ENCODE results near the gene PTPN3.

The PTPN3 gene

DNA sequence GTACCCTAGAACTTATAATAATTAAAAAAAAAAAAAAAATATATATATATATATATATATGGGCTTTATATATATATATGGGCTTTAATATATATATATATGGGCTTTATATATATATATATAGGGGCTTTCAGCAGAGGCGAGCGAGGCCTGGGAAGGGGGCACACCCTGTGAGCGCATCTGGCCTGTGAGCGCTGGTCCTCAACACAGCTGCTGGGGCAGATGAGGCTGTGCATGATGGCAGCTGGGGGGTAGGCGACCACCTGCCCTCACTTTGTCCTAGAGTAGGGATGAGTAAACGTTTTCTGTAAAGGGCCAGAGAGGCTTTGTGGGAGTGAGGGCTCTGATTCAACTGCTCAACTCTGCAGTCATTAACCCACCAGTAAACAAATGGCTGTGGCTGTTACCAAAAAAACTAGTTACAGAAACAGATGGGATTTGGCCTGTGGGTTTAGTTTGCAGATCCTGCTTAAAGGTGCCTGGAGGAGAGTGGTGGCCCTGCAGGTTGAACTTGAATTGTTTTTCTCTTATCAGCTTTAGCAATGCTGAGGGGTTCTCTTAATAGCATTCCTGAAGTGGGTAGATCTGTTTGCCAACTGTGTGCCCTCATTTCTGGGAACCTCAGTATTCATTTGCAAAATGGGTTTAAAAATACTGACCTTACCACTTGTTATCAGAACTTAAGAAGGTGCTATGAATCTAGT lies 89.2 kb downstream of the PTPN3 start:
- no peaks in the 10 kb centered on the region for H3K9me3 Mint-ChIP-seq
- H3K27ac Mint-ChIP-seq: no peak overlapping the region
- H3K36me3 Mint-ChIP-seq (ENCODE audit: low read depth): no peaks in the 10 kb centered on the region
- no peak for DNase-seq (ENCODE audit: low spot score)
- H3K27me3 Mint-ChIP-seq (ENCODE audit: low read depth): peaks cover 2% of the 10 kb centered on the region
- H3K4me3 Mint-ChIP-seq: no peak overlapping the region
- peaks cover 19% of the 10 kb centered on the region for H3K4me1 Mint-ChIP-seq (ENCODE audit: low read depth)

DNA sequence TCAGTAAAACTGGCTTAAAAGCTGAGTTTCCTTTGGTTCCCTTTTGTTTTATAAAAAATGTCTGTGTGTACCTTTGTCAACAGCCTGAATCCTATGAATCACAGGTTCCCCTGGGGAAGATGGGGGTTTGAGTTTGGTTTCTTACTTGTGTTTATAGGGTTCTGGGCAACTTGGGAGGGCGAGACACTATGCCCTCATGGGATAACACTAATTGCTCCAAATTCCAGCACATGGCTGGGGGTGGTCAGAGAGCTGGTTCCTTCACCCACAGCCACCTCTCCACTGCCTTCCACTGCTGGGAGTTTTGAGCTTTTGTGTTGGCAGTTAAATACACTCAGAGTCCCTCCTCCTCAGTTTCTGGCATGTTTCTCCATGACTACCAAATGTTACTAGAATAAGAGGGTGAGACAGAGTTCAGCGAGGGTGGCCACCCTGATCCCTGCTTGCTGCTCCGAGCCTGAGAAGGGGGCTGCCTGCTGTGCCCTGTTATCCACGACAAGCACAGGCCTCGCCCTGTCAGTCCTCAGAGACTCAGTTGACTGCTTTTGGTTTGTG lies 94.3 kb downstream of the PTPN3 start:
- no peak overlapping the region for H3K4me3 Mint-ChIP-seq
- H3K27me3 Mint-ChIP-seq (ENCODE audit: low read depth): peaks cover 4% of the 10 kb centered on the region
- no peak for DNase-seq (ENCODE audit: low spot score)
- no peaks in the 10 kb centered on the region for H3K9me3 Mint-ChIP-seq
- H3K36me3 Mint-ChIP-seq (ENCODE audit: low read depth): no peaks in the 10 kb centered on the region
- H3K4me1 Mint-ChIP-seq (ENCODE audit: low read depth): peaks cover 6% of the 10 kb centered on the region
- H3K27ac Mint-ChIP-seq: no peak overlapping the region

DNA sequence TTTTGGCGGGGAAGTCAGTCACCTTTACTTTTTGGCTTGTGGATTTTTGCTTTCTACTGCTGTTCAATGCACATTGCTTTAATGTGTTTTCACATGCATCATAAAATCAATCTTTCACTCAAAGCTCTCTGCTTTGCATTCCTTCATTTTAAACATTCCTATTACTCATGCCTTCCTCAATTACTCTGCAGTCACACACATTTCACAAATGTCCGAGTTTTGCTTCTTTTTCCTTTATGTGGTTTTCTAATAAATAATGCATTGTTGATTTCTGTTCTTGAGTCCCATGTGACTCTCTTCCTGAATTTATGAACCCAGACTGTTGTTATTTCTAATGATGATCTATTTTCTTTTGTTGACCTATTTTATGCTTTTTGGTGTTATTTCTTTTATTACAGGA lies 95.0 kb downstream of the PTPN3 start:
- H3K27ac Mint-ChIP-seq: no peak overlapping the region
- peaks cover 6% of the 10 kb centered on the region for H3K4me1 Mint-ChIP-seq (ENCODE audit: low read depth)
- peaks cover 4% of the 10 kb centered on the region for H3K27me3 Mint-ChIP-seq (ENCODE audit: low read depth)
- no peak overlapping the region for H3K4me3 Mint-ChIP-seq
- no peaks in the 10 kb centered on the region for H3K36me3 Mint-ChIP-seq (ENCODE audit: low read depth)
- no peaks in the 10 kb centered on the region for H3K9me3 Mint-ChIP-seq
- no peak for DNase-seq (ENCODE audit: low spot score)

DNA sequence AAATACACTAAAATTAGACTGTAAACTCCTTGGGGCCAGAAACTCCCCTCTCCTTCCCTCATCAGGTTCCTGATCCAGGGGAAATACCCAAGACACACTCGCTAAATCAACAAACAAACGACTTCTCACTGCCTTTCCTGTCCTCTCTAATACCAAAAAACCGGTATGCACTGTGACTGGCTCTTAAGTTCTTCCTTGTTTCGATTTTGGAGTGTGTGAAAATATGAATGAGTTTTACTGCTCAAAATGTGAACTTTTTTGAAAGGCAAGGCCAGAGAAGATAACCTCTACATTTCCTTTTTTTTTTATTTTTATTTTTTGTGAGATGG lies 96.2 kb downstream of the PTPN3 start:
- no peak for DNase-seq (ENCODE audit: low spot score)
- Mint-ChIP-seq H3K36me3 (ENCODE audit: low read depth) (no peaks in the 10 kb centered on the region), H3K27me3 (ENCODE audit: low read depth) (peaks cover 4% of the 10 kb centered on the region), H3K4me1 (ENCODE audit: low read depth) (peaks cover 5% of the 10 kb centered on the region), H3K27ac (peak overlapping the region; percentile 12), H3K4me3 (no peak overlapping the region), H3K9me3 (no peaks in the 10 kb centered on the region)

DNA sequence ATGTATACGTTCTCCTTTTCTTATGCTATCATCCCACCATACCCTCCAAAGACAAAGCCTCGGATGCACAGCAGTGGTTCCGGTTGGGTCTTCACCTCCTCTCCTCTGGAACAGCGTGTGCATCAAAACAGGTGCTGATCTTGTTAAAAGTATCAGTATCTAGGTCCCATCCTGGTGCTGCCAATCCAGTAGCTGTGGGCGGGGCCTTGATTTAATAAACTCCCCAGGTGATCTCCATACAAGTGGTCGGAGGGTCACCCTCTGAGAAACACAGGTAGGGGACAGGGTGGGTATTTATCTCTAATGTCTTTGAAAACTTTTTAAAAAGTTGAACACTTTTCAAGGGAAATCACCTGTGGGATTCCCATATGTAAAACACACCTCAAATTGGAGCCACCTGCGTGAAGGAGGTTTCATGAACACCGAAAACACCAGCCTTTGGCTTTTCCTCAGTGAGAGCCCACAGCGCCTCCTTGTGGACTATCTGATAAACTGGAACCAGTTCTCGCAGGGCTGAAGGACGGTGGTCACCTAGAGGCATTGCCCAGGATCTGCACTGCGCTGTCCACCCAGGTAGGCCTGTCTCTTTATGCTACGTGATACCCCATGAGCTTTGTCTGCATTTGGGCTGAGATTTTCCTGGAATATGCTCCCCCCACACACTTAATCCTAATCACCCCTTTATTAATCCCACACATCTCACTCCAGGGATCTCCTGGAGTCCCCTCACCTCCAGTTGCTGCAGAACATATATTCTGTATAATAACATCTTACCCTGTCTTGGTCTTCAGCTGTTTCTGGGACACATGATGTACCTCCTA lies 96.7 kb downstream of the PTPN3 start:
- no peaks in the 10 kb centered on the region for H3K9me3 Mint-ChIP-seq
- no peak overlapping the region for H3K4me3 Mint-ChIP-seq
- peak overlapping the region; percentile 12 for H3K27ac Mint-ChIP-seq
- no peaks in the 10 kb centered on the region for H3K36me3 Mint-ChIP-seq (ENCODE audit: low read depth)
- H3K4me1 Mint-ChIP-seq (ENCODE audit: low read depth): peaks cover 5% of the 10 kb centered on the region
- peaks cover 6% of the 10 kb centered on the region for H3K27me3 Mint-ChIP-seq (ENCODE audit: low read depth)
- no peak for DNase-seq (ENCODE audit: low spot score)

DNA sequence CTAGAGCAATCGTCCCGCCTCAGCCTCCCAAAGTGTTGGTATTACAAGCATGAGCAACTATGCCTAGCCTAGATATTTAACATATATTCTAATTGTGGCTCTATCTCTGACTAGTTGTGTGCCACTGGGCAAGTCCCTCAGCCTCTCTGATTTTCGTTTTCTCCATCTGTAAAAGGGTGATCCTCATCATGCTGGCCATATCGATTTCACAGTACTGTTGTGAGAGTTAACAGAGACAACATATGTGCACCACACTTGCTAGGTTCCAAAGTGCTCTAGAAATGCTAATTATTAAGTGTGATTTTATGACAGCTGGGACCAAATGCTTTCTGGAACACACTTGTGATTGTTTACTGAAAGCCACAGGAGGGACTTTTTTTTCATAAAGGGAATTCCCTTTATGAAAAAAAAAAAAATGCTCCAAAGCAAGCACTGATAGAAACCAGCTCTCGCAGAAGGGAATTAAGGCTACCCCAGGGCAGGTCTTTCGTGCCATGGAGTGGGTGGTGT lies 98.8 kb downstream of the PTPN3 start:
- no peak overlapping the region for H3K4me3 Mint-ChIP-seq

DNA sequence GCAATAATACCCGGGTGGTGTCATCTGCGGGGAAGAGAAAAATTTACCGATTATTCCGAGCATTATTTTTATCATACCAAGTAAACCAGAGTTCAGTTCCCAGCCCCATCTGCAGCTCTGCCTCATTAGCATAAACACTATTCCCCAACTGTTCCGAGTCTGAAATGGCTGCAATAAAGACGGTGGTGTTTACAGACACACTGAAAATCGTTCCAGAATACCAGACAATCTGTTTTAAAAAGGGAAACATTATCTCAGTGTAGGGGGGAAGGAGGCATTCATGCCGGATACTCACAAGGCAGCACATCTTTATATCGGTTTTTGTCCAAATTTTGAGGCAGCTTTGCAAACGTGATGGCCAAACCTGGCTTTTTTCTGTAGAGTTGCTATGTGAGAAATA lies 106.9 kb downstream of the PTPN3 start:
- no peak overlapping the region for H3K4me3 Mint-ChIP-seq
- no peaks in the 10 kb centered on the region for H3K9me3 Mint-ChIP-seq
- H3K36me3 Mint-ChIP-seq (ENCODE audit: low read depth): no peaks in the 10 kb centered on the region
- no peak for DNase-seq (ENCODE audit: low spot score)
- peaks cover 7% of the 10 kb centered on the region for H3K27me3 Mint-ChIP-seq (ENCODE audit: low read depth)
- no peaks in the 10 kb centered on the region for H3K4me1 Mint-ChIP-seq (ENCODE audit: low read depth)
- H3K27ac Mint-ChIP-seq: no peak overlapping the region

More for the DNA sequence above, 98.8 kb downstream of the PTPN3 start:
- Mint-ChIP-seq H3K9me3 (no peaks in the 10 kb centered on the region), H3K4me1 (ENCODE audit: low read depth) (peaks cover 5% of the 10 kb centered on the region), H3K27me3 (ENCODE audit: low read depth) (peaks cover 9% of the 10 kb centered on the region), H3K27ac (no peak overlapping the region), H3K36me3 (ENCODE audit: low read depth) (no peaks in the 10 kb centered on the region)
- no peak for DNase-seq (ENCODE audit: low spot score)

DNA sequence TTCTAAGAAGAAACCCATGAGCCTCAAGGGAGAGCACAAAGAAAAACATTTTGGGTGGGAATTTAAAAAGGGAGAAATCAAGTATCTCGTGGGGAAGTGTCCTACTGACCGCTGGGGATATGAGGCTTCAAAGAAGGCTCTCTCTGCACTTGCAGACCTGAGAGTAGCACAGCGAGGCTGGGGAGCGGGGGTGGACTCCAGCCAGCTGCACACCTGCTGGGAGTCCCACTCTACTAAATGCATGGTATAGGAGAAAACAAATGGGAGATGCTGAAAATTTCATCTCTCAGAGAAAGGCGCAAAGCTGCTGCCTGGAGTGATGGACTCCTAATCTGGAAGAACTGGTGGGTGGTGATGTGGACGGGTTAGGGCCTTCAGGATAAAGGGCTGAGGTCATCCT lies 110.3 kb downstream of the PTPN3 start:
- Mint-ChIP-seq H3K27ac (no peak overlapping the region), H3K36me3 (ENCODE audit: low read depth) (no peaks in the 10 kb centered on the region), H3K4me1 (ENCODE audit: low read depth) (peaks cover under 1% of the 10 kb centered on the region), H3K27me3 (ENCODE audit: low read depth) (no peaks in the 10 kb centered on the region), H3K9me3 (no peaks in the 10 kb centered on the region), H3K4me3 (no peak overlapping the region)
- DNase-seq (ENCODE audit: low spot score): no peak

DNA sequence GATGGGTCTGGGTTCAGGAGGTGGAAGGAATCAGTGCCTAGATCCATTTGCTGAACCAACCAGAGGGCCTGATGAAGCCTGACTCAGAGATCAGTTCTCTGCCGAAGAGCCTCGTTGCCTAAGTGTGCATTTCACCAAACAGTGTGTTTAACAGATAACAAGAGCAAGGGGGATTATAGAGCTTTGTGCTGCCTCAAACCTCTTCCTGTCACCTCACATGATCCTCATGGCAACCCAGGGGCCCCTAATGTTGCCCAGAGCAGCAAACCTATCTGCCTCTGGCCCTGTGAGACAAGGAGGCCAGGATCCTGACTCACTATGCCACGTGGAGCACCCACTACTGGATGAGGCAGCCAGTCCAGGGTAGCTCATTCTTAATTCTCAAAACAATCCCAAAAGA lies 110.9 kb downstream of the PTPN3 start:
- H3K4me1 Mint-ChIP-seq (ENCODE audit: low read depth): peaks cover 2% of the 10 kb centered on the region
- no peaks in the 10 kb centered on the region for H3K9me3 Mint-ChIP-seq
- DNase-seq (ENCODE audit: low spot score): no peak
- H3K27ac Mint-ChIP-seq: no peak overlapping the region
- no peak overlapping the region for H3K4me3 Mint-ChIP-seq
- no peaks in the 10 kb centered on the region for H3K36me3 Mint-ChIP-seq (ENCODE audit: low read depth)
- no peaks in the 10 kb centered on the region for H3K27me3 Mint-ChIP-seq (ENCODE audit: low read depth)

DNA sequence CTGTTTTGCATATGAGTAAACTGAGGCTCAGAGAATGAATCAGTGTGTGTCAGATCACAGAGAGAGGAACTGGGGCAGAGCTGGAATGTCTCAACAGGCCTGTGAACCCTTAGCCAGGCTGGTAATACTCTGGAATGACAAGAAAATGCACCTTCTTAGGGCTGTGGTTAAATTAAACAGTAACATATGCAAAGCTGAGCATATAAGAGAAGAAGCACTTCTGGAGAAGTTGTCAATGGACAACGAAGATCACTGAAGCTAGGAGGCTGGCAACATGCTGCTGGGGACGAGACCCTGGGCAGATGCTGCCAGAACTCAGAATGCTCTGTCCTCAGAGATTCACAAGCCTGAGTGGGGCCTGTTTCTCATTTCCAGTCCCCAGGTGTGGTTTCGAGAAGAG lies 112.6 kb downstream of the PTPN3 start:
- Mint-ChIP-seq H3K27ac (no peak overlapping the region), H3K4me3 (no peak overlapping the region), H3K4me1 (ENCODE audit: low read depth) (peaks cover 2% of the 10 kb centered on the region), H3K27me3 (ENCODE audit: low read depth) (no peaks in the 10 kb centered on the region), H3K36me3 (ENCODE audit: low read depth) (no peaks in the 10 kb centered on the region), H3K9me3 (no peaks in the 10 kb centered on the region)
- no peak for DNase-seq (ENCODE audit: low spot score)

DNA sequence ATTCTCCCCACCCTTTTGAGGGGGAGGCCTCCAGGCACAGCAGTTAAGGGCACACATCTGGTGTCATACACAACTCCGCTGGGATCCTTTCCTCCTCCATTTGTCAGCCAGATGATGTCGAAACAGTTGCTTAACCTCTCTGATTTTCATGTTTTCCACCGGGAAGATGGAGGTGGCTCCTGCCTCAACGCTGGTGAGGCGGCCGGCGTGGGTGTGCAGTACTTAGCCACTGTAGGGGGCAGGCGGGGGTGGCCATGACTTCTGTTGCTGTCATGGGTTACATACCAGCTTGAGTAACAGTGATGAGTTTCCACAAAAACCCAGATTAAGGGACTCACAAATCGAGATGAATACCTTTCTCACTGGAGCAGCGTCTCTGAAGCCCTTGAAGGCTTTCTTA lies 114.2 kb downstream of the PTPN3 start:
- peaks cover 2% of the 10 kb centered on the region for H3K4me1 Mint-ChIP-seq (ENCODE audit: low read depth)
- no peaks in the 10 kb centered on the region for H3K27me3 Mint-ChIP-seq (ENCODE audit: low read depth)
- DNase-seq (ENCODE audit: low spot score): no peak
- no peaks in the 10 kb centered on the region for H3K9me3 Mint-ChIP-seq
- no peak overlapping the region for H3K27ac Mint-ChIP-seq
- H3K4me3 Mint-ChIP-seq: no peak overlapping the region
- no peaks in the 10 kb centered on the region for H3K36me3 Mint-ChIP-seq (ENCODE audit: low read depth)

DNA sequence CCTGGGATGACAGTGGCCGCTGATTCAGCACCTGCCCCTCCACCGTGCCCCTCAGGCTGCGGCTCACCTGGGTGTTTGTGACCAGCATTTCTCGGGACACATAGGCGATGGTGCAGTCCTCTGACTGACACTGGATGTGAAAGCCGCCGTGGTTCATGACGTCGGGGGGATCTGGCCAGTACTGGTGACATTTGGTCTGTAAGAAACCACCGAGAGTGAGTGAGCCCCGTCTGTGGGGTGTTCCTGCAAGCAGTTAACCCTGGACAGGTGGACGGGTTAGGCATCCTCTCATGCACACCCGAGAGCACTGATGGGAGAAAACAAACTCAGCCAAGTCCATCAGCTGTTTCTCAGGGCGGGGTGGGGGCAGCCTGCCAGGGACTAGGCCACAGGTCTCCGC lies 114.8 kb downstream of the PTPN3 start:
- H3K4me3 Mint-ChIP-seq: no peak overlapping the region
- H3K27ac Mint-ChIP-seq: no peak overlapping the region
- no peak for DNase-seq (ENCODE audit: low spot score)
- peaks cover 2% of the 10 kb centered on the region for H3K4me1 Mint-ChIP-seq (ENCODE audit: low read depth)
- H3K27me3 Mint-ChIP-seq (ENCODE audit: low read depth): no peaks in the 10 kb centered on the region
- no peaks in the 10 kb centered on the region for H3K9me3 Mint-ChIP-seq
- no peaks in the 10 kb centered on the region for H3K36me3 Mint-ChIP-seq (ENCODE audit: low read depth)

DNA sequence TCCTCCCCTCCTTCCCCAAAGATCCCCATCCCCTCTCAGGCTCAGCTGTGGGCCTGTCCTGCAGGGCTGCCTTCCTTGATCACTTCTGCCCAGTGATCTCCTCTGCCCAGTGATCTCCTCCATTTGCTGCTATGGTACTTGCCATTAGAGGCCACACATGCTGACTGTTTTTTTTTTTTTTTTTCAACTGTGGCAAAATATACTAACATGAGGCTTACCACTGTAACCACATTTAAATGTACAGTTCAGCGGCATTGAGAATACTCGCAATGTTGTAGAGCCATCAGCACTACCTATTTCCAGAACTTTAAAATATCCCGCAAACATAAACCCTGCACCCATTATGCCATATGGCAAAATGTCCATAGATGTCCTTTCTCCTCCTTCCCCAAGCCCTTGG lies 115.5 kb downstream of the PTPN3 start:
- no peak for DNase-seq (ENCODE audit: low spot score)
- no peak overlapping the region for H3K27ac Mint-ChIP-seq
- H3K36me3 Mint-ChIP-seq (ENCODE audit: low read depth): no peaks in the 10 kb centered on the region
- H3K4me3 Mint-ChIP-seq: no peak overlapping the region
- H3K9me3 Mint-ChIP-seq: no peaks in the 10 kb centered on the region
- peaks cover 2% of the 10 kb centered on the region for H3K4me1 Mint-ChIP-seq (ENCODE audit: low read depth)
- H3K27me3 Mint-ChIP-seq (ENCODE audit: low read depth): no peaks in the 10 kb centered on the region

DNA sequence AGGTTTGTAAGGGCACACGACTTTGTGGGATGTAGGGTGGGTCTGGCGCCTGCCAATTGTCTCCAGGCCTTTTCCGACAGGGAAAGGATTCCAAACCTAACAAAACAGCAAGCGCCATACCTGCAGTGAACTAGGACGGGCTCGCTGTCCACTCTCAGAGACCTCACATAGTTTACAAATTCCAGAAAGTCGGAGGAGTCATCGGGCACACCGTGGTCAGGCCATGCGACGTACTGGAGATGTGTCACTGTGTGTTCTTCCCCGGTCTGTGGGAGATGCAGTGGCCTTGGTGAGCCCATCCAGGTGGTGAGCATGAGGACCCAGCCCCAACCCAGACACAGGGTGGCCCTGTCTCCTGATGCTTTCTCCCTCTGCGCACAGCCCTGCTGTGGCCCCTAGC lies 115.9 kb downstream of the PTPN3 start:
- peaks cover 2% of the 10 kb centered on the region for H3K4me1 Mint-ChIP-seq (ENCODE audit: low read depth)
- H3K9me3 Mint-ChIP-seq: no peaks in the 10 kb centered on the region
- no peaks in the 10 kb centered on the region for H3K27me3 Mint-ChIP-seq (ENCODE audit: low read depth)
- no peak for DNase-seq (ENCODE audit: low spot score)
- H3K27ac Mint-ChIP-seq: no peak overlapping the region
- H3K4me3 Mint-ChIP-seq: no peak overlapping the region
- H3K36me3 Mint-ChIP-seq (ENCODE audit: low read depth): no peaks in the 10 kb centered on the region
